ENCODE measurements around the gene ALDOA.
"Not testable (repeated sequence)": the region's sequence is repeated elsewhere in the genome, so short reads cannot be mapped to it uniquely, and the experiment has no call there.

Gene ALDOA

GRCh38 chr16:30065102-30065942, at the start of gene ALDOA:
Gene ALDOA (plus strand): TSS chr16:30065760. CDS start chr16:30066898, 1,138 bp downstream.
- DNase-seq (ENCODE audit: low read depth): peak; percentile 92

- no peak for DNase-seq (ENCODE audit: low read depth)
Observed at GRCh38 chr16:30016555-30017276, 48.8 kb upstream of the ALDOA start.

GRCh38 chr16:30017277-30017656, 48.3 kb upstream of the ALDOA start:
- DNase-seq (ENCODE audit: low read depth): no peak

GRCh38 chr16:30017937-30018336, 47.6 kb upstream of the ALDOA start:
- DNase-seq (ENCODE audit: low read depth): not testable (repeated sequence)

GRCh38 chr16:30018731-30019158, 46.8 kb upstream of the ALDOA start:
- no peak for DNase-seq (ENCODE audit: low read depth)

GRCh38 chr16:30022887-30023286, 42.7 kb upstream of the ALDOA start, which contains the start of gene C16orf92:
Gene C16orf92 (plus strand): TSS chr16:30023198. CDS start chr16:30023341, 143 bp downstream.
- no peak for DNase-seq (ENCODE audit: low read depth)

GRCh38 chr16:30023586-30023985, 42.0 kb upstream of the ALDOA start:
- DNase-seq (ENCODE audit: low read depth): no peak

GRCh38 chr16:30024451-30024850, 41.1 kb upstream of the ALDOA start:
- no peak for DNase-seq (ENCODE audit: low read depth)

GRCh38 chr16:30025156-30025555, 40.4 kb upstream of the ALDOA start:
- DNase-seq (ENCODE audit: low read depth): no peak

- no peak for DNase-seq (ENCODE audit: low read depth)
Observed at GRCh38 chr16:30025574-30025973, 40.0 kb upstream of the ALDOA start.

- DNase-seq (ENCODE audit: low read depth): no peak
Observed at GRCh38 chr16:30026449-30026848, 39.1 kb upstream of the ALDOA start.

- DNase-seq (ENCODE audit: low read depth): no peak
Observed at GRCh38 chr16:30027588-30028437, 37.7 kb upstream of the ALDOA start.

- no peak for DNase-seq (ENCODE audit: low read depth)
Observed at GRCh38 chr16:30028438-30029076, 37.0 kb upstream of the ALDOA start.

GRCh38 chr16:30030011-30030685, 35.4 kb upstream of the ALDOA start:
- no peak for DNase-seq (ENCODE audit: low read depth)

- no peak for DNase-seq (ENCODE audit: low read depth)
Observed at GRCh38 chr16:30030841-30031413, 34.6 kb upstream of the ALDOA start, which contains the start of gene TLCD3B. Gene TLCD3B (minus strand): TSS chr16:30031271. CDS start chr16:30030527, 744 bp downstream.

GRCh38 chr16:30031477-30031918, 34.1 kb upstream of the ALDOA start:
- DNase-seq (ENCODE audit: low read depth): no peak

- DNase-seq (ENCODE audit: low read depth): peak; percentile 33
Observed at GRCh38 chr16:30032083-30032819, 33.3 kb upstream of the ALDOA start.

GRCh38 chr16:30033270-30033669, 32.3 kb upstream of the ALDOA start:
- DNase-seq (ENCODE audit: low read depth): no peak

GRCh38 chr16:30040221-30040620, 25.3 kb upstream of the ALDOA start:
- no peak for DNase-seq (ENCODE audit: low read depth)

- DNase-seq (ENCODE audit: low read depth): not testable (repeated sequence)
Observed at GRCh38 chr16:30040690-30041089, 24.9 kb upstream of the ALDOA start.
